ENCODE measurements around the gene NKD2. TPM values are rescaled to one million over a fixed set of nuclear protein-coding genes. Genes with fewer than 3 reads are reported as not detected.
"Not testable (repeated sequence)": the region's sequence is repeated elsewhere in the genome, so short reads cannot be mapped to it uniquely, and the experiment has no call there.

Gene NKD2
- total RNA-seq, 1 donor from 2014 or later: 65.1 TPM

GRCh38 chr5:965604-966344 lies 42.8 kb upstream of the NKD2 start:
- peak overlapping the region; percentile 9 for H3K27ac Mint-ChIP-seq

GRCh38 chr5:966345-966710 lies 42.3 kb upstream of the NKD2 start:
- no peak overlapping the region for H3K27ac Mint-ChIP-seq
- no peaks in the 10 kb centered on the region for H3K36me3 Mint-ChIP-seq
- H3K27me3 Mint-ChIP-seq (ENCODE audit: low read depth): peaks cover 43% of the 10 kb centered on the region
- TF ChIP-seq, protein P1, sequence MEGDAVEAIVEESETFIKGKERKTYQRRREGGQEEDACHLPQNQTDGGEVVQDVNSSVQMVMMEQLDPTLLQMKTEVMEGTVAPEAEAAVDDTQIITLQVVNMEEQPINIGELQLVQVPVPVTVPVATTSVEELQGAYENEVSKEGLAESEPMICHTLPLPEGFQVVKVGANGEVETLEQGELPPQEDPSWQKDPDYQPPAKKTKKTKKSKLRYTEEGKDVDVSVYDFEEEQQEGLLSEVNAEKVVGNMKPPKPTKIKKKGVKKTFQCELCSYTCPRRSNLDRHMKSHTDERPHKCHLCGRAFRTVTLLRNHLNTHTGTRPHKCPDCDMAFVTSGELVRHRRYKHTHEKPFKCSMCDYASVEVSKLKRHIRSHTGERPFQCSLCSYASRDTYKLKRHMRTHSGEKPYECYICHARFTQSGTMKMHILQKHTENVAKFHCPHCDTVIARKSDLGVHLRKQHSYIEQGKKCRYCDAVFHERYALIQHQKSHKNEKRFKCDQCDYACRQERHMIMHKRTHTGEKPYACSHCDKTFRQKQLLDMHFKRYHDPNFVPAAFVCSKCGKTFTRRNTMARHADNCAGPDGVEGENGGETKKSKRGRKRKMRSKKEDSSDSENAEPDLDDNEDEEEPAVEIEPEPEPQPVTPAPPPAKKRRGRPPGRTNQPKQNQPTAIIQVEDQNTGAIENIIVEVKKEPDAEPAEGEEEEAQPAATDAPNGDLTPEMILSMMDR (IDR thresholded peaks at IDR 0.05; ENCODE audit: unreplicated experiment): no peak
- DNase-seq (ENCODE audit: low spot score in 2 of 2, unreplicated experiment in 2 of 2): no peak
- peaks cover 5% of the 10 kb centered on the region for H3K9me3 Mint-ChIP-seq
- peaks cover 37% of the 10 kb centered on the region for H3K4me1 Mint-ChIP-seq
- no peak overlapping the region for H3K4me3 Mint-ChIP-seq

More at GRCh38 chr5:965604-966344, 42.8 kb upstream of the NKD2 start:
- TF ChIP-seq, protein P1 (IDR thresholded peaks at IDR 0.05; ENCODE audit: unreplicated experiment): no peak
- peaks cover 42% of the 10 kb centered on the region for H3K4me1 Mint-ChIP-seq
- no peak overlapping the region for H3K4me3 Mint-ChIP-seq
- H3K27me3 Mint-ChIP-seq (ENCODE audit: low read depth): peaks cover 38% of the 10 kb centered on the region
- H3K36me3 Mint-ChIP-seq: no peaks in the 10 kb centered on the region
- no peaks in the 10 kb centered on the region for H3K9me3 Mint-ChIP-seq
- no peak for DNase-seq (ENCODE audit: low spot score in 2 of 2, unreplicated experiment in 2 of 2)

GRCh38 chr5:966941-967340 lies 41.7 kb upstream of the NKD2 start:
- Mint-ChIP-seq H3K4me1 (peaks cover 36% of the 10 kb centered on the region), H3K27me3 (ENCODE audit: low read depth) (peaks cover 47% of the 10 kb centered on the region), H3K4me3 (no peak overlapping the region), H3K9me3 (peaks cover 11% of the 10 kb centered on the region), H3K27ac (no peak overlapping the region), H3K36me3 (no peaks in the 10 kb centered on the region)
- TF ChIP-seq, protein P1 (IDR thresholded peaks at IDR 0.05; ENCODE audit: unreplicated experiment): no peak
- DNase-seq (ENCODE audit: low spot score in 2 of 2, unreplicated experiment in 2 of 2): no peak

GRCh38 chr5:968881-969280 lies 39.7 kb upstream of the NKD2 start:
- H3K27ac Mint-ChIP-seq: peak overlapping the region; percentile 67
- DNase-seq (ENCODE audit: low spot score in 2 of 2, unreplicated experiment in 2 of 2): no peak
- peaks cover 51% of the 10 kb centered on the region for H3K27me3 Mint-ChIP-seq (ENCODE audit: low read depth)
- TF ChIP-seq, protein P1 (IDR thresholded peaks at IDR 0.05; ENCODE audit: unreplicated experiment): no peak
- H3K4me3 Mint-ChIP-seq: no peak overlapping the region
- peaks cover 18% of the 10 kb centered on the region for H3K9me3 Mint-ChIP-seq
- H3K4me1 Mint-ChIP-seq: peaks cover 24% of the 10 kb centered on the region
- H3K36me3 Mint-ChIP-seq: no peaks in the 10 kb centered on the region

DNA sequence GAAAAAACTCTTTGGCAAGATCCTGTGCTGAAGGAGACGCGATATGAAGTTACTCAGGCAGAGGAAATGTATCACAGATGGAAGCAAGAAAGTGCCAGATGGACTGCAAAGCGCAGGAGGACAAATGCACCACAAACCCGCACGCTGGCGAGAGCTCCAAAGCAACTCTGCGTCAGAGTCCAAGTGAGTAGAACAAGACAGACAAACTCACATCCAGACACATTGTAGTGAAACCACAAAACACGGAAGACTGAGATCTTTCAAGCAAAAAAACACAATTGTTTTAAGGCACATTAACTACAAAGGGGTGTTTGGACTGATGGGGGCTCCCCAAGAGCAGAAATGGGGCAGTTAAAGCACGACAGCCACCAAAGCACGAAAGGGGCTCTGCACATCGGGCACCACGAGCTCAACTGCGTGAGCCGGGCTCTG lies 39.2 kb upstream of the NKD2 start:
- no peak for DNase-seq (ENCODE audit: low spot score in 2 of 2, unreplicated experiment in 2 of 2)
- Mint-ChIP-seq H3K4me3 (no peak overlapping the region), H3K36me3 (no peaks in the 10 kb centered on the region), H3K4me1 (peaks cover 20% of the 10 kb centered on the region), H3K27me3 (ENCODE audit: low read depth) (peaks cover 52% of the 10 kb centered on the region), H3K27ac (peak overlapping the region; percentile 67), H3K9me3 (peaks cover 18% of the 10 kb centered on the region)
- TF ChIP-seq, protein P1 (IDR thresholded peaks at IDR 0.05; ENCODE audit: unreplicated experiment): no peak

DNA sequence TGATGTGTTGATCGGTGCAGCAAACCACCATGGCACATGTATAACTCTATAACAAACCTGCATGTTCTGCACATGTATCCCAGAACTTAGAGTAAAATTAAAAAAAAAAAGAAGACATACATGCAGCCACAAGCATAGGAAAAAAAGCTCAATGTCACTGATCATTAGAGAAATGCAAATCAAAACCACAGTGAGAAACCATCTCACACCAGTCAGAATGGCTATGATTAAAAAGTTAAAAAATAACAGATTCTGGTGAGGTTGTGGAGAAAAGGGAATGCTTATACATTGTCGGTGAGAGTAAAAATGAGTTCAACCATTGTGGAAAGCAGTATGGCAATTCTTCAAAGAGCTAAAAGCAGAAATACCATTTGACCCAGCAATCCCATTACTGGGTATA lies 36.0 kb upstream of the NKD2 start:
- H3K4me1 Mint-ChIP-seq: peaks cover 12% of the 10 kb centered on the region
- peaks cover 18% of the 10 kb centered on the region for H3K9me3 Mint-ChIP-seq
- peaks cover 45% of the 10 kb centered on the region for H3K27me3 Mint-ChIP-seq (ENCODE audit: low read depth)
- not testable (repeated sequence) for H3K27ac Mint-ChIP-seq; H3K36me3 Mint-ChIP-seq; DNase-seq (ENCODE audit: low spot score in 2 of 2, unreplicated experiment in 2 of 2); H3K4me3 Mint-ChIP-seq
